CD14-positive monocyte (primary cell): ENCODE data around the gene RASL10B. TPM values are rescaled to one million over a fixed set of nuclear protein-coding genes. Genes with fewer than 3 reads are reported as not detected.
A peak's percentile ranks its signal among the peaks of the same experiment; 100 is the strongest.

Source experiments
- DNase-seq, 3 donors: peaks; one replicate each; pipeline ENCODE4 v3.0.0-alpha.2; 2011 to 2022
- H2AFZ ChIP-seq: 2 replicates; pipeline ENCODE4 v1.6.0; 2012; ENCODE audit warnings: mild to moderate bottlenecking, low read depth, low read length, inconsistent platforms; ENCODE audit not compliant: insufficient read depth, poor library complexity, severe bottlenecking
- H3K27ac ChIP-seq, 2 donors: 1 replicate in 1 of 2; 2 replicates in 1 of 2; pipeline ENCODE4 v1.5.1; 2012 to 2013; ENCODE audit warnings: low read length in 2 of 2, control low read depth in 1 of 2, inconsistent platforms in 1 of 2, low read depth in 1 of 2, mild to moderate bottlenecking in 1 of 2
- H3K27me3 ChIP-seq, 2 donors: one replicate each; pipeline versions ENCODE4 v1.6.0 to v1.6.1; 2011 to 2013; ENCODE audit warnings: low read length in 2 of 2; ENCODE audit not compliant: control insufficient read depth in 2 of 2, insufficient read depth in 2 of 2
- H3K36me3 ChIP-seq, 2 donors: replicated peaks in 1 of 2; 1 replicate in 1 of 2; 2 replicates in 1 of 2; pipeline versions ENCODE4 v1.5.1 to v1.6.1; 2012 to 2013; ENCODE audit warnings: low read length in 2 of 2, control low read depth in 1 of 2, inconsistent platforms in 1 of 2, mild to moderate bottlenecking in 1 of 2; ENCODE audit not compliant: insufficient read depth in 2 of 2, control insufficient read depth in 1 of 2
- H3K4me1 ChIP-seq, 2 donors: 1 replicate in 1 of 2; 2 replicates in 1 of 2; pipeline versions ENCODE4 v1.5.1 to v1.6.1; 2012 to 2013; ENCODE audit warnings: low read length in 2 of 2, control low read depth in 1 of 2, inconsistent platforms in 1 of 2, mild to moderate bottlenecking in 1 of 2, moderate library complexity in 1 of 2; ENCODE audit not compliant: insufficient read depth in 2 of 2, control insufficient read depth in 1 of 2
- H3K4me2 ChIP-seq: replicated peaks from 2 replicates; pipeline ENCODE3; 2012; ENCODE audit warnings: low read length, moderate library complexity, mild to moderate bottlenecking; ENCODE audit not compliant: poor library complexity, severe bottlenecking; ENCODE audit errors: extremely low read depth
- H3K4me3 ChIP-seq, 3 experiments: fragments of 200-600 bp in 1 of 3; sonication (generic) in 1 of 3; replicated peaks in 1 of 3; 1 replicate in 2 of 3; 2 replicates in 1 of 3; pipeline ENCODE4 v1.5.1; 2011 to 2013; ENCODE audit warnings: low read length in 3 of 3, mild to moderate bottlenecking in 3 of 3, control low read depth in 2 of 3, low read depth in 2 of 3, inconsistent platforms in 1 of 3, moderate library complexity in 1 of 3
- H3K79me2 ChIP-seq: 2 replicates; pipeline ENCODE4 v1.6.0; 2012; ENCODE audit warnings: mild to moderate bottlenecking, control low read depth, inconsistent platforms, low read length, moderate library complexity; ENCODE audit not compliant: insufficient read depth
- H3K9ac ChIP-seq: 2 replicates; pipeline ENCODE4 v1.6.0; 2017; ENCODE audit warnings: low read length, mild to moderate bottlenecking; ENCODE audit not compliant: insufficient read depth, poor library complexity, severe bottlenecking
- H3K9me3 ChIP-seq, 2 donors: replicated peaks in 1 of 2; 1 replicate in 1 of 2; 2 replicates in 1 of 2; pipeline versions ENCODE4 v1.5.1 to v1.6.1; 2012 to 2013; ENCODE audit warnings: low read length in 2 of 2, control low read depth in 1 of 2; ENCODE audit not compliant: control insufficient read depth in 1 of 2, insufficient read depth in 1 of 2
- H4K20me1 ChIP-seq: 2 replicates; pipeline ENCODE4 v1.6.0; 2012; ENCODE audit warnings: mild to moderate bottlenecking, low read length, control low read depth, moderate library complexity; ENCODE audit not compliant: insufficient read depth
- H3K27ac Mint-ChIP-seq, 7 donors: one replicate each; pipeline ENCODE4 v1.8.0; 2020; ENCODE audit warnings: mild to moderate bottlenecking in 7 of 7, mixed read lengths in 7 of 7, moderate library complexity in 6 of 7, inconsistent platforms in 2 of 7
- H3K27me3 Mint-ChIP-seq, 3 donors: one replicate each; pipeline ENCODE4 v1.8.0; 2021 to 2022; ENCODE audit warnings: low read depth in 3 of 3, mild to moderate bottlenecking in 3 of 3, mixed read lengths in 3 of 3, moderate library complexity in 3 of 3, inconsistent platforms in 1 of 3
- H3K36me3 Mint-ChIP-seq, 2 donors: one replicate each; pipeline ENCODE4 v1.8.0; 2020; ENCODE audit warnings: mixed read lengths in 2 of 2, inconsistent platforms in 1 of 2, mild to moderate bottlenecking in 1 of 2
- H3K4me1 Mint-ChIP-seq: one replicate; pipeline ENCODE4 v1.8.0; 2020; ENCODE audit warnings: mild to moderate bottlenecking, mixed read lengths
- H3K4me3 Mint-ChIP-seq, 2 donors: one replicate each; pipeline ENCODE4 v1.8.0; 2020; ENCODE audit warnings: mild to moderate bottlenecking in 2 of 2, mixed read lengths in 2 of 2, moderate library complexity in 1 of 2
- H3K9me3 Mint-ChIP-seq, 7 donors: one replicate each; pipeline ENCODE4 v1.8.0; 2020 to 2022; ENCODE audit warnings: mixed read lengths in 7 of 7, mild to moderate bottlenecking in 6 of 7, moderate library complexity in 6 of 7, inconsistent platforms in 2 of 7
- CTCF ChIP-seq: fragments of 200-600 bp; IDR thresholded peaks from one replicate; pipeline ENCODE4 v1.8.0; 2022; ENCODE audit warnings: antibody characterized with exemption, mild to moderate bottlenecking
- WGBS: methylation state at CpG from one replicate; pipeline ENCODE4 v1.1.5; 2013; ENCODE audit warnings: missing lambda C conversion rate; ENCODE audit not compliant: insufficient coverage; 5-methylcytosine and 5-hydroxymethylcytosine counted together
- intact Hi-C, 2 donors: fragments of 100-400 bp; cut with micrococcal nuclease; formaldehyde crosslinking; loops; one replicate each; pipeline versions ENCODE4 v1.15.0 to v1.15.1; 2023
- polyA plus RNA-seq, 3 donors: library from polyadenylated mRNA; depleted of rRNA in 1 of 3; unstranded in 2 of 3; stranded (reverse) in 1 of 3; fragments of 300-500 nt in 2 of 3; fragments of >200 nt in 1 of 3; fragmentation: Illumina TruSeq in 2 of 3; gene quantifications; 1 replicate in 2 of 3; 2 replicates in 1 of 3; pipeline ENCODE4 v1.2.3, GENCODE V29; 2012 to 2021

The RASL10B gene
- polyA plus RNA-seq, 3 donors = not detected

- no peaks in the 10 kb centered on the region for H3K79me2 ChIP-seq
- Mint-ChIP-seq H3K27me3 (peaks cover 27 to 41% (median 32%) of the 10 kb centered on the region in 3 donors), H3K9me3 (peaks cover 0 to 3% (median 0%) of the 10 kb centered on the region in 7 donors), H3K4me1 (peaks cover 11% of the 10 kb centered on the region), H3K36me3 (peaks cover 6 to 11% of the 10 kb centered on the region in 2 donors), H3K4me3 (no peak overlapping the region), H3K27ac (peak overlapping the region in 1 of 7 donors; percentile 5)
- no peak overlapping the region for H3K27ac ChIP-seq
- no peaks in the 10 kb centered on the region for H3K9me3 ChIP-seq
- H3K27me3 ChIP-seq = peaks cover 5 to 23% of the 10 kb centered on the region in 2 donors
- intact Hi-C loops = no loop called here
- H4K20me1 ChIP-seq = no peaks in the 10 kb centered on the region
- H3K36me3 ChIP-seq = no peaks in the 10 kb centered on the region
- no peak overlapping the region for H3K9ac ChIP-seq
- TF ChIP-seq CTCF = no peak
- H3K4me1 ChIP-seq = peaks cover 4 to 7% of the 10 kb centered on the region in 2 donors
- WGBS = 89% methylated on average over 6 of the region's 7 CpGs
- H3K4me2 ChIP-seq = no peak overlapping the region
- no peak overlapping the region for H3K4me3 ChIP-seq
- H2AFZ ChIP-seq = no peak overlapping the region
- no peak for DNase-seq
These were observed 3.0 kb downstream of the RASL10B start for GRCh38 chr17:35734396-35734795.

GRCh38 chr17:35735036-35735805 is 3.8 kb downstream of the RASL10B start:
- H3K36me3 Mint-ChIP-seq = peaks cover 5 to 11% of the 10 kb centered on the region in 2 donors
- DNase-seq = no peak
- H3K27ac ChIP-seq = no peak overlapping the region
- H3K27ac Mint-ChIP-seq = no peak overlapping the region
- H3K9ac ChIP-seq = no peak overlapping the region
- H3K9me3 ChIP-seq = no peaks in the 10 kb centered on the region
- H3K79me2 ChIP-seq = no peaks in the 10 kb centered on the region
- no peaks in the 10 kb centered on the region for H4K20me1 ChIP-seq
- WGBS = 96% methylated on average over 20 of the region's 29 CpGs
- peaks cover 11% of the 10 kb centered on the region for H3K4me1 Mint-ChIP-seq
- intact Hi-C loops = no loop called here
- H3K4me2 ChIP-seq = no peak overlapping the region
- no peak for TF ChIP-seq CTCF
- H2AFZ ChIP-seq = no peak overlapping the region
- H3K4me3 ChIP-seq = no peak overlapping the region
- no peak overlapping the region for H3K4me3 Mint-ChIP-seq
- H3K27me3 Mint-ChIP-seq = peaks cover 31 to 46% (median 38%) of the 10 kb centered on the region in 3 donors
- H3K4me1 ChIP-seq = peaks cover 4 to 7% of the 10 kb centered on the region in 2 donors
- peaks cover 0 to 4% (median 0%) of the 10 kb centered on the region in 7 donors for H3K9me3 Mint-ChIP-seq
- H3K36me3 ChIP-seq = no peaks in the 10 kb centered on the region
- H3K27me3 ChIP-seq = peaks cover 5 to 25% of the 10 kb centered on the region in 2 donors
